ENCODE results near the gene CCDC183. TPM values are rescaled to one million over a fixed set of nuclear protein-coding genes. Genes with fewer than 3 reads are reported as not detected.
"Not testable (repeated sequence)": the region's sequence is repeated elsewhere in the genome, so short reads cannot be mapped to it uniquely, and the experiment has no call there.

The CCDC183 gene
- total and polyA plus RNA-seq, 7 donors, result 0.71 to 3.5 (median 2.2) TPM; not detected in 1

DNA sequence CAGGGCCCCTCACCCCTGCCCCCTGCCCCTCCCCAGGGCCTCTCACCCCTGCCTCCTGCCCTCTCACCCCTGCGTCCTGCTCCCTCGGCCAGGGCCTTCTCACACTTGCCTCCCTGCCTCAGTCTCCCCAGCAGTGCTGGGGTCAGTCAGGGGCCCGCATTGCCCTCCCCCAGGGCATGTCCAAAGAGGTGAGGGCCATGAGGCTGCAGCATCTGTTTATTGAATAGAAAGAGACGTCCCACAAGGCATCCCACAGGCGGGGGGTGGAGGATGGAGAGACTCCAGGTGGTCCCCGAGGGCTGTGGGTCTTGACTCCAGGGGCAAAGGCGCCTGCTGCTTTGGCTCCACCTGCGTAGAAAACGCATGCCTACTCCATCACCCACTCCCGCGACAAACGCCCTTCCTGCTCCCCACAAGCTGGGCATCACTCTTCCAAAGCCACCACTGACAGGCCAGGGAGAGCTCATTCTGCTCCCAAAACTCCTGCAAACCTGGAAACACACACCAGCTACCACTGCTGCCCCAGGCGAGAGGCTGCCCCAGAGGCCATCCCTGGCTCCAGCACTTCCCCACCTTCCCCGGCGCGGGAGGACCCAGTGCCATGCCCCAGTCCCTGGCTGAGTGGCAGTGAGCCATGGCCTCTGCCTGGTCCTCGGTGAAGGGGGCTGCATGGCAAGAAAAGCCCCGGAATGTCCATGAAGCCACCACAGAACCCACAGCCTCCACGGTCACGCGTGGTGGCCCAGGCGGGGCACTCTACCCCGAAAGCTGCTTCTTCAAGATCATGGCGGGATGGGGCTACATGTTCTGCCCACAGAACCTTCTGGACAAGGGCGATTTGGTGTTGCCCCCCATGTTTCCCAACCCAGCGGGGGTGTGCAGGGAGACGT is 36.5 kb upstream of the CCDC183 start:
- no peak for TF ChIP-seq EP300 (IDR thresholded peaks at IDR 0.05)
- TF ChIP-seq POLR2AphosphoS5 (IDR thresholded peaks at IDR 0.05), result no peak
- Histone ChIP-seq H3K27ac (no peak overlapping the region), H3K27me3 (peaks cover 11 to 50% (median 24%) of the 10 kb centered on the region in 3 donors), H3K36me3 (no peaks in the 10 kb centered on the region), H3K4me1 (peaks cover 0 to 7% (median 0%) of the 10 kb centered on the region in 4 donors), H3K4me3 (no peak overlapping the region), H3K9me3 (no peaks in the 10 kb centered on the region)
- intact Hi-C loops (cut with DNase I), result no loop called here
- 82% methylated on average over 27 of the region's 27 CpGs for WGBS, 2 donors
- peak; percentile 54 for DNase-seq

- intact Hi-C loops (cut with DNase I), result no loop called here
- TF ChIP-seq EP300 (IDR thresholded peaks at IDR 0.05), result no peak
- TF ChIP-seq, protein P1, sequence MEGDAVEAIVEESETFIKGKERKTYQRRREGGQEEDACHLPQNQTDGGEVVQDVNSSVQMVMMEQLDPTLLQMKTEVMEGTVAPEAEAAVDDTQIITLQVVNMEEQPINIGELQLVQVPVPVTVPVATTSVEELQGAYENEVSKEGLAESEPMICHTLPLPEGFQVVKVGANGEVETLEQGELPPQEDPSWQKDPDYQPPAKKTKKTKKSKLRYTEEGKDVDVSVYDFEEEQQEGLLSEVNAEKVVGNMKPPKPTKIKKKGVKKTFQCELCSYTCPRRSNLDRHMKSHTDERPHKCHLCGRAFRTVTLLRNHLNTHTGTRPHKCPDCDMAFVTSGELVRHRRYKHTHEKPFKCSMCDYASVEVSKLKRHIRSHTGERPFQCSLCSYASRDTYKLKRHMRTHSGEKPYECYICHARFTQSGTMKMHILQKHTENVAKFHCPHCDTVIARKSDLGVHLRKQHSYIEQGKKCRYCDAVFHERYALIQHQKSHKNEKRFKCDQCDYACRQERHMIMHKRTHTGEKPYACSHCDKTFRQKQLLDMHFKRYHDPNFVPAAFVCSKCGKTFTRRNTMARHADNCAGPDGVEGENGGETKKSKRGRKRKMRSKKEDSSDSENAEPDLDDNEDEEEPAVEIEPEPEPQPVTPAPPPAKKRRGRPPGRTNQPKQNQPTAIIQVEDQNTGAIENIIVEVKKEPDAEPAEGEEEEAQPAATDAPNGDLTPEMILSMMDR (IDR thresholded peaks at IDR 0.05), result no peak
- no peak for TF ChIP-seq POLR2AphosphoS5 (IDR thresholded peaks at IDR 0.05)
- Histone ChIP-seq H3K4me1 (peaks cover 0 to 7% (median 0%) of the 10 kb centered on the region in 4 donors), H3K27ac (no peak overlapping the region), H3K27me3 (peaks cover 11 to 53% (median 27%) of the 10 kb centered on the region in 3 donors), H3K36me3 (no peaks in the 10 kb centered on the region), H3K4me3 (no peak overlapping the region), H3K9me3 (no peaks in the 10 kb centered on the region)
- peak; percentile 58 for DNase-seq
- WGBS, 2 donors, result 54 to 78% methylated on average over 25 of the region's 25 CpGs
These were observed 35.7 kb upstream of the CCDC183 start for GRCh38 chr9:136760424-136760823.

DNA sequence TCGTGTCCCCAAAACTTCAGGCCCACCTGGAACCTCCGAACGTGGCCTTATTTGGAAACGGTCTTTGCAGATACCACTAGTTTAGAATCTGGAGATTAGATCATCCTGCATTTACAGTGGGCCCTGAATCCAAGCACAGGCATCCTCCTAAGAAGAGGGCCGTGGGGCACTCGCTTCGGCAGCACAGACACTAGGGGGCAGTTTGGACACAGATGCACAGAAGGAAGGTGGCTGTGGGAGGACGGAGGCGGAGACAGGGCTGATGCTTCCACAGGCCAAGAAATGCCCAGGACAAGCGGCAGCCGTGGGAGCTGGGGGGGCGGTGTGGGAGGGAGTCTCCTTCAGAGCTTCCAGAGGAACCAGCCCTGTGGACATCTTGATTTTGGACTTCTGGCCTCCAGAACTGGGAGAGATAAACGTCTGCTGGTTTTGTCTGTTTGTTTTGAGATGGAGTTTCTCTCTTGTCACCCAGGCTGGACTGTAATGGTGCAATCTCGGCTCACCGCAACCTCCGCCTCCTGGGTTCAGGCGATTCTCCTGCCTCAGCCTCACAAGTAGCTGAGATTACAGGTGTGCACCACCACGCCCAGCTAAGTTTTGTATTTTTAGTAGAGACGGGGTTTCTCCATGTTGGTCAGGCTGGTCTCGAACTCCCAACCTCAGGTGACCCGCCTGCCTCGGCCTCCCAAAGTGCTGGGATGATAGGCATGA is 35.1 kb upstream of the CCDC183 start:
- H3K4me1 ChIP-seq; H3K4me3 ChIP-seq; intact Hi-C loops (cut with DNase I); H3K36me3 ChIP-seq; H3K9me3 ChIP-seq; H3K27ac ChIP-seq: not testable (repeated sequence)
- DNase-seq, result peak; percentile 60
- H3K27me3 ChIP-seq, result peaks cover 11 to 59% (median 27%) of the 10 kb centered on the region in 3 donors
- 29 to 52% methylated on average over 22 of the region's 22 CpGs for WGBS, 2 donors

DNA sequence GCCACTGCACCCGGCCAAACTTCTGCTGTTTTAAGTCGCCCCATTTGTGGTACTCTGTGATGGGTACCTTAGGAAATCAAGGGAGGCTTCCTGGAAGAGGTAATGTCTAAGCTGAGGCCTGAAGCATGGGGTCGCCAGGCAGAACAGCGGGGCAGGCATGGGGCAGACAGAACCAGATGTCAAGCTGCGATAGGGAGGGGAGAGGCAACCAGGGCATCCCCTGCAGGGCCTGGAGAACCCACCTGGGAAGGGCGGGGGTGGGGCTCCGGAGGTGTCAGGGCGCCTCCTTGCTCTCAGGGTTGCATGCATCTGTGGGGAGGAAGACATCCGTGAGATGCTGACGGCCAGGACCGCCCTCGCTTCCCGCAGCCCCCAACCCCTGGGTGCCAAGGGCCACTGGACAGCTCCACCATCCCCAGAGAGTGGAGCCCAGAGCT is 34.6 kb upstream of the CCDC183 start:
- DNase-seq, result peak; percentile 53
- H3K36me3 ChIP-seq, result no peaks in the 10 kb centered on the region
- H3K27ac ChIP-seq, result no peak overlapping the region
- H3K4me1 ChIP-seq, result peaks cover 0 to 7% (median 0%) of the 10 kb centered on the region in 4 donors
- 81 to 88% methylated on average over 13 of the region's 13 CpGs for WGBS, 2 donors
- H3K27me3 ChIP-seq, result peaks cover 11 to 63% (median 27%) of the 10 kb centered on the region in 3 donors
- H3K4me3 ChIP-seq, result no peak overlapping the region
- intact Hi-C loops (cut with DNase I), result no loop called here
- H3K9me3 ChIP-seq, result no peaks in the 10 kb centered on the region
- TF ChIP-seq, protein P1 (IDR thresholded peaks at IDR 0.05), result no peak
- TF ChIP-seq POLR2AphosphoS5 (IDR thresholded peaks at IDR 0.05), result no peak
- TF ChIP-seq POLR2A (IDR thresholded peaks at IDR 0.05), result no peak
- no peak for TF ChIP-seq EP300 (IDR thresholded peaks at IDR 0.05)

GRCh38 chr9:136762221-136762691 is 33.9 kb upstream of the CCDC183 start:
- H3K27me3 ChIP-seq, result peaks cover 11 to 64% (median 27%) of the 10 kb centered on the region in 3 donors
- intact Hi-C loops (cut with DNase I), result no loop called here

More at GRCh38 chr9:136762221-136762691, 33.9 kb upstream of the CCDC183 start:
- no peaks in the 10 kb centered on the region for H3K9me3 ChIP-seq
- H3K27ac ChIP-seq, result no peak overlapping the region
- 69 to 85% methylated on average over 17 of the region's 17 CpGs for WGBS, 2 donors
- TF ChIP-seq EP300 (IDR thresholded peaks at IDR 0.05) (no peak), POLR2A (IDR thresholded peaks at IDR 0.05) (no peak), POLR2AphosphoS5 (IDR thresholded peaks at IDR 0.05) (no peak)
- TF ChIP-seq, protein P1 (IDR thresholded peaks at IDR 0.05), result no peak
- H3K36me3 ChIP-seq, result no peaks in the 10 kb centered on the region
- peaks cover 0 to 7% (median 0%) of the 10 kb centered on the region in 4 donors for H3K4me1 ChIP-seq
- no peak for DNase-seq
- no peak overlapping the region for H3K4me3 ChIP-seq

Measured in sigmoid colon (tissue), 7 donors.